ENCODE data around the gene RASA1. TPM values are rescaled to one million over a fixed set of nuclear protein-coding genes. Genes with fewer than 3 reads are reported as not detected.
"Not testable (repeated sequence)": the region's sequence is repeated elsewhere in the genome, so short reads cannot be mapped to it uniquely, and the experiment has no call there.

RASA1 gene
- total RNA-seq, 1 experiment from 2014 or later: 29.0 TPM

- in situ Hi-C loops (cut with HindIII; ENCODE audit: low pct_unique_long_range_greater_than_20kb, low sequenced_read_pairs) (no loop called here), intact Hi-C loops (cut with micrococcal nuclease; ENCODE audit: unreplicated experiment) (no loop called here)
- H3K36me3 ChIP-seq (ENCODE audit: control insufficient read depth, insufficient read depth, low read length): no peaks in the 10 kb centered on the region
- no peaks in the 10 kb centered on the region for H3K9me3 ChIP-seq (ENCODE audit: control insufficient read depth, insufficient read depth, low read depth, low read length)
- ATAC-seq: no peak
- H3K4me3 ChIP-seq (ENCODE audit: low read depth in 2 of 2, low read length in 2 of 2): no peak overlapping the region
- TF ChIP-seq POLR2AphosphoS5 (IDR thresholded peaks at IDR 0.05; ENCODE audit: low read depth, low read length) (no peak), CTCF (IDR thresholded peaks at IDR 0.05) (no peak), TCF7L2 (IDR thresholded peaks at IDR 0.05; ENCODE audit: low read depth, low read length) (no peak), SIN3A (IDR thresholded peaks at IDR 0.05; ENCODE audit: borderline replicate concordance, insufficient read depth, low read depth, low read length) (no peak)
- TF ChIP-seq, protein P1, sequence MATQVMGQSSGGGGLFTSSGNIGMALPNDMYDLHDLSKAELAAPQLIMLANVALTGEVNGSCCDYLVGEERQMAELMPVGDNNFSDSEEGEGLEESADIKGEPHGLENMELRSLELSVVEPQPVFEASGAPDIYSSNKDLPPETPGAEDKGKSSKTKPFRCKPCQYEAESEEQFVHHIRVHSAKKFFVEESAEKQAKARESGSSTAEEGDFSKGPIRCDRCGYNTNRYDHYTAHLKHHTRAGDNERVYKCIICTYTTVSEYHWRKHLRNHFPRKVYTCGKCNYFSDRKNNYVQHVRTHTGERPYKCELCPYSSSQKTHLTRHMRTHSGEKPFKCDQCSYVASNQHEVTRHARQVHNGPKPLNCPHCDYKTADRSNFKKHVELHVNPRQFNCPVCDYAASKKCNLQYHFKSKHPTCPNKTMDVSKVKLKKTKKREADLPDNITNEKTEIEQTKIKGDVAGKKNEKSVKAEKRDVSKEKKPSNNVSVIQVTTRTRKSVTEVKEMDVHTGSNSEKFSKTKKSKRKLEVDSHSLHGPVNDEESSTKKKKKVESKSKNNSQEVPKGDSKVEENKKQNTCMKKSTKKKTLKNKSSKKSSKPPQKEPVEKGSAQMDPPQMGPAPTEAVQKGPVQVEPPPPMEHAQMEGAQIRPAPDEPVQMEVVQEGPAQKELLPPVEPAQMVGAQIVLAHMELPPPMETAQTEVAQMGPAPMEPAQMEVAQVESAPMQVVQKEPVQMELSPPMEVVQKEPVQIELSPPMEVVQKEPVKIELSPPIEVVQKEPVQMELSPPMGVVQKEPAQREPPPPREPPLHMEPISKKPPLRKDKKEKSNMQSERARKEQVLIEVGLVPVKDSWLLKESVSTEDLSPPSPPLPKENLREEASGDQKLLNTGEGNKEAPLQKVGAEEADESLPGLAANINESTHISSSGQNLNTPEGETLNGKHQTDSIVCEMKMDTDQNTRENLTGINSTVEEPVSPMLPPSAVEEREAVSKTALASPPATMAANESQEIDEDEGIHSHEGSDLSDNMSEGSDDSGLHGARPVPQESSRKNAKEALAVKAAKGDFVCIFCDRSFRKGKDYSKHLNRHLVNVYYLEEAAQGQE (IDR thresholded peaks at IDR 0.05; ENCODE audit: insufficient read depth in 1 of 2, low read depth in 2 of 2, low read length in 1 of 2): no peak
- H3K27me3 ChIP-seq (ENCODE audit: control insufficient read depth, insufficient read depth, low read length): no peaks in the 10 kb centered on the region
- no peaks in the 10 kb centered on the region for H3K4me1 ChIP-seq (ENCODE audit: control insufficient read depth, insufficient read depth, low read length)
- no peak overlapping the region for H3K27ac ChIP-seq (ENCODE audit: low read length)
- ChIA-PET POLR2A (no interaction called here), CTCF (no interaction called here)
- no peak for DNase-seq (ENCODE audit: low read depth, low spot score)
- no TSS peak for BruUV-seq (replicated peaks)
Measured at GRCh38 chr5:87282269-87282668, 14.6 kb downstream of the RASA1 start.

DNA sequence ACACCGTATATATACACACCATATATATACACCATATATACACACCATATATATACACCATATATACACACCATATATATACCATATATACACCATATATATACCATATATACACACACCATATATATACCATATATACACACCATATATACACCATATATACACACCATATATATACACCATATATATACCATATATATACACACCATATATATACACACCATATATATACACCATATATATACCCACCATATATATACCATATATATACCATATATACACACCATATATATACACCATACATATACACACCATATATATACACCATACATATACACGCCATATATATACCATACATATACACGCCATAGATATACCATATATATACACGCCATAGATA, 19.6 kb downstream of the RASA1 start:
- H3K9me3 ChIP-seq (ENCODE audit: control insufficient read depth, insufficient read depth, low read depth, low read length); BruUV-seq (replicated peaks); H3K4me1 ChIP-seq (ENCODE audit: control insufficient read depth, insufficient read depth, low read length); intact Hi-C loops (cut with micrococcal nuclease; ENCODE audit: unreplicated experiment); in situ Hi-C loops (cut with HindIII; ENCODE audit: low pct_unique_long_range_greater_than_20kb, low sequenced_read_pairs); DNase-seq (ENCODE audit: low read depth, low spot score); CTCF ChIA-PET; H3K36me3 ChIP-seq (ENCODE audit: control insufficient read depth, insufficient read depth, low read length); H3K27ac ChIP-seq (ENCODE audit: low read length); POLR2A ChIA-PET; ATAC-seq; H3K4me3 ChIP-seq (ENCODE audit: low read depth in 2 of 2, low read length in 2 of 2); H3K27me3 ChIP-seq (ENCODE audit: control insufficient read depth, insufficient read depth, low read length): not testable (repeated sequence)

DNA sequence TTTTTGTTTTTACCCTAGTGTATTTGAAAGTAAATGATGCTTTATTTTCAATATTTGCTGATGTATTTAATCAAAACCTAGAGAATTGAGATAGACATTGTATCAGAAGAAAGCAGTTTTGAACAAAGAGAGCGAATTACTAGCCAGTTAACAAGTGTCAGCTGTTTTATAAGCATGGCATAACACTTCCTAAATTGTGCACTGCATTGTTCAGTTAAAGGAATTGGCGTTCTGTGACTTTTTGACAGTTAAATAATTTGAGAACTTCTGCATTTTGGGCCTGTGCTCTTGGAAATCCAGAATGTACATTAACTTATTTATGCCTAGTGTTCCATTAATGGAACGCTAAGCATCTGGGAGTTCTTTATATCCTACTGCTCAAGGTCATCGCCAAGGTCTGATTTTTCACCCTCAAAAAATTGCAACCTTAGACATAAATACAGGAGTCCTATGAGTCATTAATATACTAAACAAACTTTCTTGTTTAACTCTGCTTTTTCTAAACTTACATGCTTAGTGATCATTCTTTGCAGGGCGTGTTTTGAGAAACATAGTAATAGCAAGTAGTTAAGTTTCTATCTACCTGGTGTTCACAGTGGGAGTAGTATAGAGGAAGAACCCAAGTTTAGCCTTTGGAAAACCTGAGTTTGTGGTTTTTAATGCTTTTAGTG, 31.1 kb downstream of the RASA1 start:
- in situ Hi-C loops (cut with HindIII; ENCODE audit: low pct_unique_long_range_greater_than_20kb, low sequenced_read_pairs) (no loop called here), intact Hi-C loops (cut with micrococcal nuclease; ENCODE audit: unreplicated experiment) (no loop called here)
- Histone ChIP-seq H3K36me3 (ENCODE audit: control insufficient read depth, insufficient read depth, low read length) (no peaks in the 10 kb centered on the region), H3K27me3 (ENCODE audit: control insufficient read depth, insufficient read depth, low read length) (no peaks in the 10 kb centered on the region), H3K4me1 (ENCODE audit: control insufficient read depth, insufficient read depth, low read length) (peaks cover 8% of the 10 kb centered on the region), H3K9me3 (ENCODE audit: control insufficient read depth, insufficient read depth, low read depth, low read length) (no peaks in the 10 kb centered on the region; the same call in 1 of the 2 replicates), H3K27ac (ENCODE audit: low read length) (no peak overlapping the region), H3K4me3 (ENCODE audit: low read depth in 2 of 2, low read length in 2 of 2) (no peak overlapping the region)
- ChIA-PET POLR2A (no interaction called here), CTCF (no interaction called here)
- DNase-seq (ENCODE audit: low read depth, low spot score) (no peak), ATAC-seq (no peak)
- BruUV-seq (replicated peaks): no TSS peak
- no peak for TF ChIP-seq TCF7L2 (IDR thresholded peaks at IDR 0.05; ENCODE audit: low read depth, low read length)
- TF ChIP-seq, protein P1 (IDR thresholded peaks at IDR 0.05; ENCODE audit: insufficient read depth in 1 of 2, low read depth in 2 of 2, low read length in 1 of 2): no peak
- TF ChIP-seq CTCF (IDR thresholded peaks at IDR 0.05): no peak
- no peak for TF ChIP-seq SIN3A (IDR thresholded peaks at IDR 0.05; ENCODE audit: borderline replicate concordance, insufficient read depth, low read depth, low read length)
- TF ChIP-seq POLR2AphosphoS5 (IDR thresholded peaks at IDR 0.05; ENCODE audit: low read depth, low read length): no peak
